ENCODE results near the gene VGLL4. TPM values are rescaled to one million over a fixed set of nuclear protein-coding genes. Genes with fewer than 3 reads are reported as not detected.

The VGLL4 gene
- total RNA-seq, 1 experiment from 2014 or later = 66.0 TPM

- ChIA-PET POLR2A (no interaction called here), CTCF (no interaction called here)
These were observed 36.8 kb downstream of the VGLL4 start for GRCh38 chr3:11606865-11607440.

DNA sequence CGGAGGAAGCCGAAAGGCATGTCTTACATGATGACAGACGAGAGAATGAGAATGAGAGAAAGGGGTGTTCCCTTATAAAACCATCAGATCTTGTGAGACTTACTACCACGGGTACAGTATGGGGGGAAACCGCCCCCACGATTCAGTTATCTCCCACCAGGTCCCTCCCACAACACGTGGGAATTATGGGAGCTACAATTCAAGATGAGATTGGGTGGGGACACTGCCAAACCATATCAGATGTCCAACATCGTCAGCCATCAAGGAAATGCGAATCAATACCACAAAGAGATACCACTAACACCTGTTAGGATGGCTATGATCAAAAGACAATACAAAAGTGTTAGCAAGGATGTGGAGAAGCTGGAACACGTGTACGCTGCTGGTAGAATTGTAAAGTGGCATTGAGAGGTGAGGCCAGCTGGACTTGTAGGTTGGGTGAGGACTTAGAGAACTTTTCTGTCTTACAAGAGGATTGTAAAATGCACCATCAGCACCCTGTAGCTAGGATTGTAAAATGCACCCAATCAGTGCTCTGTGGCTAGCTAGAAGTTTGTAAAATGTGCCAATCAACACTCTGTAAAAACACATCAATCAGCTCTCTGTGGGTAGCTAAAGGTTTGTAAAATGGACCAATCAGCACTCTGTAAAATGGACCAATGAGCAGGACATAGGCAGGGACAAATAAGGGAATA, 37.5 kb downstream of the VGLL4 start:
- TF ChIP-seq SIN3A (IDR thresholded peaks at IDR 0.05; ENCODE audit: borderline replicate concordance, insufficient read depth, low read depth, low read length) (no peak), POLR2AphosphoS5 (IDR thresholded peaks at IDR 0.05; ENCODE audit: low read depth, low read length) (no peak), TCF7L2 (IDR thresholded peaks at IDR 0.05; ENCODE audit: low read depth, low read length) (no peak)
- TF ChIP-seq, protein P1, sequence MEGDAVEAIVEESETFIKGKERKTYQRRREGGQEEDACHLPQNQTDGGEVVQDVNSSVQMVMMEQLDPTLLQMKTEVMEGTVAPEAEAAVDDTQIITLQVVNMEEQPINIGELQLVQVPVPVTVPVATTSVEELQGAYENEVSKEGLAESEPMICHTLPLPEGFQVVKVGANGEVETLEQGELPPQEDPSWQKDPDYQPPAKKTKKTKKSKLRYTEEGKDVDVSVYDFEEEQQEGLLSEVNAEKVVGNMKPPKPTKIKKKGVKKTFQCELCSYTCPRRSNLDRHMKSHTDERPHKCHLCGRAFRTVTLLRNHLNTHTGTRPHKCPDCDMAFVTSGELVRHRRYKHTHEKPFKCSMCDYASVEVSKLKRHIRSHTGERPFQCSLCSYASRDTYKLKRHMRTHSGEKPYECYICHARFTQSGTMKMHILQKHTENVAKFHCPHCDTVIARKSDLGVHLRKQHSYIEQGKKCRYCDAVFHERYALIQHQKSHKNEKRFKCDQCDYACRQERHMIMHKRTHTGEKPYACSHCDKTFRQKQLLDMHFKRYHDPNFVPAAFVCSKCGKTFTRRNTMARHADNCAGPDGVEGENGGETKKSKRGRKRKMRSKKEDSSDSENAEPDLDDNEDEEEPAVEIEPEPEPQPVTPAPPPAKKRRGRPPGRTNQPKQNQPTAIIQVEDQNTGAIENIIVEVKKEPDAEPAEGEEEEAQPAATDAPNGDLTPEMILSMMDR (IDR thresholded peaks at IDR 0.05) = no peak
- TF ChIP-seq, protein P2, sequence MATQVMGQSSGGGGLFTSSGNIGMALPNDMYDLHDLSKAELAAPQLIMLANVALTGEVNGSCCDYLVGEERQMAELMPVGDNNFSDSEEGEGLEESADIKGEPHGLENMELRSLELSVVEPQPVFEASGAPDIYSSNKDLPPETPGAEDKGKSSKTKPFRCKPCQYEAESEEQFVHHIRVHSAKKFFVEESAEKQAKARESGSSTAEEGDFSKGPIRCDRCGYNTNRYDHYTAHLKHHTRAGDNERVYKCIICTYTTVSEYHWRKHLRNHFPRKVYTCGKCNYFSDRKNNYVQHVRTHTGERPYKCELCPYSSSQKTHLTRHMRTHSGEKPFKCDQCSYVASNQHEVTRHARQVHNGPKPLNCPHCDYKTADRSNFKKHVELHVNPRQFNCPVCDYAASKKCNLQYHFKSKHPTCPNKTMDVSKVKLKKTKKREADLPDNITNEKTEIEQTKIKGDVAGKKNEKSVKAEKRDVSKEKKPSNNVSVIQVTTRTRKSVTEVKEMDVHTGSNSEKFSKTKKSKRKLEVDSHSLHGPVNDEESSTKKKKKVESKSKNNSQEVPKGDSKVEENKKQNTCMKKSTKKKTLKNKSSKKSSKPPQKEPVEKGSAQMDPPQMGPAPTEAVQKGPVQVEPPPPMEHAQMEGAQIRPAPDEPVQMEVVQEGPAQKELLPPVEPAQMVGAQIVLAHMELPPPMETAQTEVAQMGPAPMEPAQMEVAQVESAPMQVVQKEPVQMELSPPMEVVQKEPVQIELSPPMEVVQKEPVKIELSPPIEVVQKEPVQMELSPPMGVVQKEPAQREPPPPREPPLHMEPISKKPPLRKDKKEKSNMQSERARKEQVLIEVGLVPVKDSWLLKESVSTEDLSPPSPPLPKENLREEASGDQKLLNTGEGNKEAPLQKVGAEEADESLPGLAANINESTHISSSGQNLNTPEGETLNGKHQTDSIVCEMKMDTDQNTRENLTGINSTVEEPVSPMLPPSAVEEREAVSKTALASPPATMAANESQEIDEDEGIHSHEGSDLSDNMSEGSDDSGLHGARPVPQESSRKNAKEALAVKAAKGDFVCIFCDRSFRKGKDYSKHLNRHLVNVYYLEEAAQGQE (IDR thresholded peaks at IDR 0.05; ENCODE audit: insufficient read depth in 1 of 2, low read depth in 2 of 2, low read length in 1 of 2) = no peak
- BruUV-seq (replicated peaks) = no TSS peak
- peak overlapping the region; percentile 97 for H3K27ac ChIP-seq (ENCODE audit: low read length)
- no peaks in the 10 kb centered on the region for H3K9me3 ChIP-seq (ENCODE audit: control insufficient read depth, insufficient read depth, low read depth, low read length)
- ATAC-seq (no peak), DNase-seq (ENCODE audit: low read depth, low spot score) (no peak)
- H3K27me3 ChIP-seq (ENCODE audit: control insufficient read depth, insufficient read depth, low read length) = no peaks in the 10 kb centered on the region
- intact Hi-C loops (cut with micrococcal nuclease; ENCODE audit: unreplicated experiment) (loop anchor here (10.0 kb wide), 1 partner anchor 51 kb away; no protein-coding TSS in a partner anchor), in situ Hi-C loops (cut with HindIII; ENCODE audit: low pct_unique_long_range_greater_than_20kb, low sequenced_read_pairs) (no loop called here)
- no peak overlapping the region for H3K4me3 ChIP-seq (ENCODE audit: low read depth in 2 of 2, low read length in 2 of 2)
- CTCF ChIA-PET = no interaction called here
- POLR2A ChIA-PET = no interaction called here
- H3K4me1 ChIP-seq (ENCODE audit: control insufficient read depth, insufficient read depth, low read length) = peaks cover 85% of the 10 kb centered on the region
- no peaks in the 10 kb centered on the region for H3K36me3 ChIP-seq (ENCODE audit: control insufficient read depth, insufficient read depth, low read length)

More at GRCh38 chr3:11606865-11607440, 36.8 kb downstream of the VGLL4 start:
- no peaks in the 10 kb centered on the region for H3K36me3 ChIP-seq (ENCODE audit: control insufficient read depth, insufficient read depth, low read length)
- no peak overlapping the region for H3K4me3 ChIP-seq (ENCODE audit: low read depth in 2 of 2, low read length in 2 of 2)
- TF ChIP-seq, protein P1 (IDR thresholded peaks at IDR 0.05) = no peak
- TF ChIP-seq SIN3A (IDR thresholded peaks at IDR 0.05; ENCODE audit: borderline replicate concordance, insufficient read depth, low read depth, low read length) = no peak
- no peak for TF ChIP-seq POLR2AphosphoS5 (IDR thresholded peaks at IDR 0.05; ENCODE audit: low read depth, low read length)
- TF ChIP-seq, protein P2 (IDR thresholded peaks at IDR 0.05; ENCODE audit: insufficient read depth in 1 of 2, low read depth in 2 of 2, low read length in 1 of 2) = no peak
- no peak for TF ChIP-seq TCF7L2 (IDR thresholded peaks at IDR 0.05; ENCODE audit: low read depth, low read length)
- ATAC-seq = no peak
- in situ Hi-C loops (cut with HindIII; ENCODE audit: low pct_unique_long_range_greater_than_20kb, low sequenced_read_pairs) = no loop called here
- DNase-seq (ENCODE audit: low read depth, low spot score) = no peak
- intact Hi-C loops (cut with micrococcal nuclease; ENCODE audit: unreplicated experiment) = loop anchor here (10.0 kb wide), 1 partner anchor 52 kb away; no protein-coding TSS in a partner anchor
- H3K9me3 ChIP-seq (ENCODE audit: control insufficient read depth, insufficient read depth, low read depth, low read length) = no peaks in the 10 kb centered on the region
- H3K27me3 ChIP-seq (ENCODE audit: control insufficient read depth, insufficient read depth, low read length) = no peaks in the 10 kb centered on the region
- peak overlapping the region; percentile 97 for H3K27ac ChIP-seq (ENCODE audit: low read length)
- BruUV-seq (replicated peaks) = no TSS peak
- H3K4me1 ChIP-seq (ENCODE audit: control insufficient read depth, insufficient read depth, low read length) = peaks cover 86% of the 10 kb centered on the region
